IPS-NIHi7 (cell line): Measurements from ENCODE around the gene PFKFB3.
"Not testable (repeated sequence)": the region's sequence is repeated elsewhere in the genome, so short reads cannot be mapped to it uniquely, and the experiment has no call there.

Source experiments
- DNase-seq: peaks from one replicate; pipeline ENCODE4 v3.0.0; 2012; ENCODE audit warnings: mixed read lengths; ENCODE audit errors: extremely low spot score

Gene PFKFB3

DNA sequence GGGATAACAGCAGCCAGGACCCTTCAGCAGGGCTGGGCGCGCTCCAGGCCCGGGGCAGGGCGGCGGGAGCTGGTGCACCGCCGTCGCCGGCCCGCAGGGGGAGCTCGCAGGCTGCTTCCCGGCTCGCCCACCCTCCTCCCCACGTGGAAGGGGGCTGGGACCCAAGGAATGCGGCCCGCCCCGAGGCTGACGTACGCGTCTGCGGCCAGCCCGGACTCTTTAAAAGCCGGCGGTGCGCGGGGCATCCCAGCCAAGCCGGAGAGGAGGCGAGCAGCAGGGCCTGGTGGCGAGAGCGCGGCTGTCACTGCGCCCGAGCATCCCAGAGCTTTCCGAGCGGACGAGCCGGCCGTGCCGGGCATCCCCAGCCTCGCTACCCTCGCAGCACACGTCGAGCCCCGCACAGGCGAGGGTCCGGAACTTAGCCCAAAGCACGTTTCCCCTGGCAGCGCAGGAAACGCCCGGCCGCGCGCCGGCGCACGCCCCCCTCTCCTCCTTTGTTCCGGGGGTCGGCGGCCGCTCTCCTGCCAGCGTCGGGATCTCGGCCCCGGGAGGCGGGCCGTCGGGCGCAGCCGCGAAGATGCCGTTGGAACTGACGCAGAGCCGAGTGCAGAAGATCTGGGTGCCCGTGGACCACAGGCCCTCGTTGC is at the start of gene PFKFB3:
Gene PFKFB3 (plus strand): TSS at position 249 of the 647 bp plus-strand sequence. CDS start 329 bp downstream, at position 578.
- DNase-seq, result peak; percentile 96

- no peak for DNase-seq
Measured at GRCh38 chr10:6153845-6154244, 48.9 kb upstream of the PFKFB3 start.

DNA sequence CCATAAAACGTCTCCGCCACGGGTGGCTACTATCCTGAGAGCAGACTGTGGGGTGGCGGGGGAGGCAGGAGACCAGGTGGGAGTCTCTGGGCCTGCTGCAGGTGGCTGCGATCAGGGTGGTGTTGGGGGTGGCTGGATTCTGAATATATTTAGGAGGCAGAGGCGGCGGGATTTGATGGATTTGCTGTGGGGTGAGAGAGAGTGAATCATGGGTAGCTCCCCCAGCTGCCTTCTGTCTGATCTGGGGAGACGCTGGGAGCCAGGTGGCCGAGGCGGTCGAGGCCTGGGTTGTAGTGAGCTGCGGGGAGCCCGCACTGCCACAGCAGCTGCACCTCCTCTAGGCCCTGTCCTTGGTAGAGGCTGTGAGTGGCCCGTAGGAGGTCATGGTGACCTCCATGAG is 48.2 kb upstream of the PFKFB3 start:
- no peak for DNase-seq

- no peak for DNase-seq
Measured at GRCh38 chr10:6158276-6158675, 44.5 kb upstream of the PFKFB3 start.

DNA sequence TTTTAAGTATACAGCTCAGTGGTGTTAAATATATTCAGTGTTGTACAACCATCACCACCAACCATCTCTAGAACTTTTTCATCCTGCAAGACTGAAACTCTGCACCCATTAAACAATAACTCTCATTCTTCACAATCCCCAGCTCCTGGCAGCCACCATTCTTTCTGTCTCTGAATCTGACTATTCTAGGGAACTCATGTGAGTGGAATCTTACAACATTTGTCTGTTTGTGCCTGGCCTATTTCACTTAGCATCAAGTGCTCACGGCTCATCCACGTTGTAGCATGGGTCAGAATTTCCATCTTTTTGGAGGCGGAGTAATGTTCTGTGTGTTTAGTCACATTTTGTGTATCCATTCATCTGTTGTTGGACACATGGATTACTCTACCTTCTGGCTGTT is 40.8 kb upstream of the PFKFB3 start:
- DNase-seq, result no peak

- no peak for DNase-seq
Measured at GRCh38 chr10:6162589-6163356, 40.0 kb upstream of the PFKFB3 start.

DNA sequence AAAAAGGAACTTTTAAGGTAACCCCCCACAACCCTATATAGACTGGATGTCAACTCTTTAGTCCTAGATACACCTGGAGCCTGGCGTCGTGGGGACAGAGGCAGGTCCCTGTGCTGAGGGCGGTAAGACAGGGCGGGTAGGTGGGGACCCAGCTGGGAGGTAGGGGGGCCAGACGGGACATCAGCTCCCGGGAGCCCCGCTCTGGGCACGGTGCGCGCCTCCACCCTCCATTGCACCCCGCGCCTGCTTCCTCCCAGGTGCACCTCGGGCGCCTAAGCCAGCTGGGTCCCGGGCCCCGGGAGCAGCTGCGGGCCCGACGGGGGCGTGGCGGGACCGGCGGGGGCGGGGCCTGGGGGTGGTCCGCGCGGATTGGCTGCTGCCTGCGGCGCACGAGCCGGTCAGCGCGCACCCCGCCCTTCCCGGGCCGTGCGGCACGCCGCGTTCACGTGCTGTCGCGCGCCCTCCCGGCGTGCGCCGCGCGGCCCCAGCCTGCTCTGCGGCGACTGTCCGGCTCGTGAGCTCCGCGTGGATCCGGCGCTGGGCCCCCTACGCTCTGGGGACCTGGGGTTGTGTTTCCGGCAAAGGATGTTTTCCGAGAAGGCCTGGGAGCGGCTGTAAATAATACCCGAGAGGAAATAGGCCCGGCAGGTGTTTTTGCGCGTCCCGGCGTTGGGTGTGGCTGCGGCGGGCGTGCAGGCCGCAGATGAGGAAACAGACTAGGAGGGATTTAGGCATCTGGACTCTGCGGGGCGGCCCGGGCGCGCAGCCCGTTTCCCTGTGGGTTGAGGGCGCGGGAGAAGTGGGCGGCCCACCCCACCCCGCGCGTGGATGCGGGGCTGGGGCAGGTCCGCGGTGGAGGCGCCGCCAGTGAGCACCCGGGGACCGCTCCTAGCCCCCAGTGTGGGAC is 39.1 kb upstream of the PFKFB3 start:
- DNase-seq, result peak; percentile 92

GRCh38 chr10:6164271-6165095 is 38.2 kb upstream of the PFKFB3 start:
- DNase-seq, result no peak

DNA sequence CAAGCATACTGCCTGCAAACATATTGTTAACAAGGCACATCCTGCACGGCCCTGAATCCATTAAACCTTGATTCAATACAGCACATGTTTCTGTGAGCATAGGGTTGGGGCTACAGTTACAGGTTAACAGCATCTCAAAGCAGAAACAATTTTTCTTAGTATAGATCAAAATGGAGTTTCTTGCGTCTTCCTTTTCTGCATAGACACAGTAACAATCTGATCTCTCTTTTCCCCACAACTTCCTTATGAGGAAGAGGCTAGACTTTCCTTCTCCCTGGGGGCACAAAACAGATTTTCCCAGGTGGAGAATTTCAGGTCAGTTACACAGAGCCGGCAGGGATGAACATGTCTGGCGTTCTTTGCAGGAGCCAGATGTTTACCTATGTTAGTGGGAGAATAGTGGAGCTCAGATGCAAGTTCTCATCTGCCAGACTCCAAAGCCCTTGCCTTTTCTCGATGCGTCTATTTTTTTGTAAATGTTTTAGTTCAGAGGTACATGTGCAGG is 37.5 kb upstream of the PFKFB3 start:
- DNase-seq, result no peak

GRCh38 chr10:6165933-6166332 is 36.8 kb upstream of the PFKFB3 start:
- DNase-seq, result not testable (repeated sequence)

DNA sequence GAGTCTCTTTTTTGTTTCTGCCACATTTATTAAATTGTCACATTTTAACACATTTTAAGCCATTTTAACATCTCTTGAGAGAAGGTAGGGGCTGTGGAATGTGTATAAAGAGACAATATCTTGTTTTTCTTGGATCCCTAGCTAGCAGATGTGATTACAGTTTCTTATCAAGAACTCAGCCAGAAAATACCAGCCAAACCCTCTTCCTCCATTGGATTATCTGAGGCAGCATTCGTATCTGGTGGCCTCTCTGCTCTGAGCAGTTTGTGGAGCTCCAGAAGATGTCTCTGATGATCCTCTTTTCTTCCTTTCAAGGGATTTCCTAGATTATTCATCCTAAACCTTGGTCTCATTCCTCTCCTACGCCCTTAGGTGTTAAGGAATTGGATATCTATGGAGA is 35.3 kb upstream of the PFKFB3 start:
- DNase-seq, result no peak

GRCh38 chr10:6168084-6168483 is 34.6 kb upstream of the PFKFB3 start:
- no peak for DNase-seq

GRCh38 chr10:6170638-6171037 is 32.1 kb upstream of the PFKFB3 start:
- DNase-seq, result no peak

GRCh38 chr10:6171881-6172695 is 30.6 kb upstream of the PFKFB3 start:
- no peak for DNase-seq

DNA sequence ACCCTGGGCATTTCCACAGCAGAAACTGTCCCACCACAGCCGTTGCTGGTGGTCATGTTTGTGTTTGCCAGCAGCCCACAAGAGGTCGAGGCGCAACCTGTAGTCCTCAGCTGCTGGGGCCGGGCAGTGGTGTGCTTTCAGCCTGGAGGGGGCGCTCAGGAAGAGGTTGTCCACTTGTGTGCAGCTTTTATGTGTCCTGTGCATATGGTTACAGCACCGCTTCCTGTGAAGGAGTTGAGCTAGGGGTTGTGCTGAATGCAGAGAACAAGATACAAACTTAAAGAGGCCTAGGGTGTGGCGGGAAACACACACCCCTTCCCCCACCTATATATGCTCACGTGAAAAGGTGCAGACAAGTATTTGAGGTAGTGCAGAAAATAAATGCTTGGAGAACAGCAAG is 29.5 kb upstream of the PFKFB3 start:
- DNase-seq, result peak; percentile 46

DNA sequence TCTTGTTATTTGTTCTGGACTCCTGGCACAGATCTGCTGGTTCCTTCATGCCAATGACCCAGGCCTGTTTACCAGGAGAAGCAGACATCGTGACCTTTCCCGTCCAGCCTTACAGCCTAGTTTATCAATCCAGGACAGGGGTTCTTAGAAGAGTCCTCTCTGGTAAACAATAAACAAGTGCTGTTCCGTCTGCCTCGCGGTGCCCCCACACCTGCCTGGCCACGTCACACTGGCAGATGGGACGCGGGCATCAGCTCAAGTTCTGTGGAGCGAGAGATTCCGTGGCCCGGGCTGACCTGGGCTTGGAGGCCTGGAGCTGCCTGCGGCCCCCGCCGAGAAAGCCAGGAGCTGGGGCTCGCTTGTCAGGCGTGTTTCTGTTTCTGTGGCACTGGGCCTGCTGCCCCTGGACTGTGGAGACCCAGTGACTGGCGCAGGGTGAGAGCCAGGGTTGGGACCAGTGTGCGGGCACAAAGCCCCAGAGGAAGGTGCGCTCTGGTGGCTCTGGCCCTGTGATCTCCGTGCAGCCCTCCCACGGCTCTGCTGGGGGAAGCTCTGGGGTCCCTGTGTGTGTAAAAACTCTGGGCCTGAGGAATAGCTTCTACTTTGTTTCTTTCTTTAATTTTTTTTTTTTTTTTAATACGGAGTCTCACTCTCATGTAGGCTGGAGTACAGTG is 28.4 kb upstream of the PFKFB3 start:
- no peak for DNase-seq

- DNase-seq, result no peak
Measured at GRCh38 chr10:6175329-6176055, 27.2 kb upstream of the PFKFB3 start.

DNA sequence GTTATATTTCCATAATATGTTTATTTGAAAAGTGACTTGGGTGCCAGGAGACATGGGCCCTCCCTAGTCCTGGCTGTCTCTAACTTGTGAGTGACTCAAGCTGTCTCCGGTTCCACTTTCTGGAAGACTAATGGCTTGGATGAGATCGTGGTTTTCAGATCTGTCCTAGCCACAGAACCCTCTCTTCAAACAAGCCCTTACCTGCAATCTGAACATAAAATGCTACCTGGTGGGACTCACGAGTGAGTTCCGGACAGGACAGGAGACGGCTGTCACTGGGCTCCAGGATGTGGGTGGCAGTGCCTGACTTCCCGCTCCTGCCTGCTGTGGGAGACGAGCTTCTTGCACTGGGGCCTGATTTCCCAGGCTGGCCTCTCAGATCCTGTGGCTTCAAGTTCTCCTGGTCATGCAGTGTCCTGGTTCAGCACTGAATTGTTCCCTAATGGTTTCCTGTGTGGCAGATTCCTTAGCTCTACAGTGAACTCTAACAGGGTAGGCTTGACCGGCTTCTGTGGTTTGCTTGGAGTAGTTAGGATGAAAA is 26.0 kb upstream of the PFKFB3 start:
- DNase-seq, result no peak

- DNase-seq, result no peak
Measured at GRCh38 chr10:6177880-6178281, 24.9 kb upstream of the PFKFB3 start.
